Kasumi-1 (cell line): ENCODE data around the gene VIPR2.
A peak's percentile ranks its signal among the peaks of the same experiment; 100 is the strongest.
"Not testable (repeated sequence)": the region's sequence is repeated elsewhere in the genome, so short reads cannot be mapped to it uniquely, and the experiment has no call there.

Experiments used
- DNase-seq, 2 experiments: peaks; one replicate each; lab custom pipeline; 2025; lab: John Stamatoyannopoulos, UW

The VIPR2 gene

GRCh38 chr7:159144758-159145489 lies at the start of gene VIPR2:
Gene VIPR2, minus strand, starts transcription at chr7:159144867. Its CDS starts 96 bp downstream, at chr7:159144771.
- DNase-seq = no peak

GRCh38 chr7:159193543-159194090 lies 49.0 kb upstream of the VIPR2 start:
- no peak for DNase-seq

- no peak for DNase-seq
These were observed 48.2 kb upstream of the VIPR2 start for GRCh38 chr7:159192725-159193453.

- peak in 1 of 2 experiments; percentile 13 for DNase-seq
These were observed 47.3 kb upstream of the VIPR2 start for GRCh38 chr7:159192013-159192412.

GRCh38 chr7:159191236-159191635 lies 46.6 kb upstream of the VIPR2 start:
- DNase-seq = no peak

GRCh38 chr7:159188011-159188410 lies 43.3 kb upstream of the VIPR2 start:
- DNase-seq = no peak

GRCh38 chr7:159179241-159179640 lies 34.6 kb upstream of the VIPR2 start:
- no peak for DNase-seq

- no peak for DNase-seq
These were observed 32.8 kb upstream of the VIPR2 start for GRCh38 chr7:159177284-159177953.

- no peak for DNase-seq
These were observed 31.1 kb upstream of the VIPR2 start for GRCh38 chr7:159175792-159176191.

GRCh38 chr7:159175100-159175499 lies 30.4 kb upstream of the VIPR2 start:
- DNase-seq = peak in 1 of 2 experiments; percentile 27

GRCh38 chr7:159172400-159172799 lies 27.7 kb upstream of the VIPR2 start:
- no peak for DNase-seq

GRCh38 chr7:159169391-159169790 lies 24.7 kb upstream of the VIPR2 start:
- no peak for DNase-seq

GRCh38 chr7:159167139-159167538 lies 22.5 kb upstream of the VIPR2 start:
- no peak for DNase-seq

GRCh38 chr7:159166530-159166929 lies 21.9 kb upstream of the VIPR2 start:
- DNase-seq = no peak

- no peak for DNase-seq
These were observed 20.7 kb upstream of the VIPR2 start for GRCh38 chr7:159165352-159165751.

- not testable (repeated sequence) for DNase-seq
These were observed 19.1 kb upstream of the VIPR2 start for GRCh38 chr7:159163703-159164301.

- not testable (repeated sequence) for DNase-seq
These were observed 17.5 kb upstream of the VIPR2 start for GRCh38 chr7:159162050-159162626.

- DNase-seq = no peak
These were observed 15.8 kb upstream of the VIPR2 start for GRCh38 chr7:159160450-159160849.

- no peak for DNase-seq
These were observed 15.1 kb upstream of the VIPR2 start for GRCh38 chr7:159159731-159160130.

- DNase-seq = no peak
These were observed 14.3 kb upstream of the VIPR2 start for GRCh38 chr7:159158888-159159405.

GRCh38 chr7:159158125-159158887 lies 13.6 kb upstream of the VIPR2 start:
- DNase-seq = no peak
